ENCODE measurements around the gene LRRFIP1.

Gene LRRFIP1

DNA sequence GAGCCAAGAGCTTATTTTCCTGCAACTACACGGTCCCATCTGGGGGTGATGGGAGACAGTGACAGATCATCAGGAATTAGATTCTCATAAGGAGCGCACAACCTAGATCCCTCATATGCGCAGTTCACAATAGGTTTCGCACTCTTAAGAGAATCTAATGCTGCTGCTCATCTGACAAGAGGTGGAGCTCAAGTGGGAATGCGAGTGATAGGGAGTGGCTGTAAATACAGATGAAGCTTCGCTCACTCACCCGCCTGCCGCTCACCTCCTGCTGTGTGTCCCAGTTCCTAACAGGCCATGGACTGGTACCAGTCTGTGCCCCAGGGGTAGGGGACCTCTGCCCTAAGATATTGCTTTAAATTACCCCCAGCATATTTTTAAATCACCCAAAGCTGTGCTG, 10.8 kb downstream of the LRRFIP1 start:
- TF ChIP-seq, protein P1, sequence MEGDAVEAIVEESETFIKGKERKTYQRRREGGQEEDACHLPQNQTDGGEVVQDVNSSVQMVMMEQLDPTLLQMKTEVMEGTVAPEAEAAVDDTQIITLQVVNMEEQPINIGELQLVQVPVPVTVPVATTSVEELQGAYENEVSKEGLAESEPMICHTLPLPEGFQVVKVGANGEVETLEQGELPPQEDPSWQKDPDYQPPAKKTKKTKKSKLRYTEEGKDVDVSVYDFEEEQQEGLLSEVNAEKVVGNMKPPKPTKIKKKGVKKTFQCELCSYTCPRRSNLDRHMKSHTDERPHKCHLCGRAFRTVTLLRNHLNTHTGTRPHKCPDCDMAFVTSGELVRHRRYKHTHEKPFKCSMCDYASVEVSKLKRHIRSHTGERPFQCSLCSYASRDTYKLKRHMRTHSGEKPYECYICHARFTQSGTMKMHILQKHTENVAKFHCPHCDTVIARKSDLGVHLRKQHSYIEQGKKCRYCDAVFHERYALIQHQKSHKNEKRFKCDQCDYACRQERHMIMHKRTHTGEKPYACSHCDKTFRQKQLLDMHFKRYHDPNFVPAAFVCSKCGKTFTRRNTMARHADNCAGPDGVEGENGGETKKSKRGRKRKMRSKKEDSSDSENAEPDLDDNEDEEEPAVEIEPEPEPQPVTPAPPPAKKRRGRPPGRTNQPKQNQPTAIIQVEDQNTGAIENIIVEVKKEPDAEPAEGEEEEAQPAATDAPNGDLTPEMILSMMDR (IDR thresholded peaks at IDR 0.05; ENCODE audit: borderline replicate concordance, insufficient read depth, low read depth, low read length): no peak
- no peak overlapping the region for H3K4me3 ChIP-seq (ENCODE audit: low read depth, low read length)

DNA sequence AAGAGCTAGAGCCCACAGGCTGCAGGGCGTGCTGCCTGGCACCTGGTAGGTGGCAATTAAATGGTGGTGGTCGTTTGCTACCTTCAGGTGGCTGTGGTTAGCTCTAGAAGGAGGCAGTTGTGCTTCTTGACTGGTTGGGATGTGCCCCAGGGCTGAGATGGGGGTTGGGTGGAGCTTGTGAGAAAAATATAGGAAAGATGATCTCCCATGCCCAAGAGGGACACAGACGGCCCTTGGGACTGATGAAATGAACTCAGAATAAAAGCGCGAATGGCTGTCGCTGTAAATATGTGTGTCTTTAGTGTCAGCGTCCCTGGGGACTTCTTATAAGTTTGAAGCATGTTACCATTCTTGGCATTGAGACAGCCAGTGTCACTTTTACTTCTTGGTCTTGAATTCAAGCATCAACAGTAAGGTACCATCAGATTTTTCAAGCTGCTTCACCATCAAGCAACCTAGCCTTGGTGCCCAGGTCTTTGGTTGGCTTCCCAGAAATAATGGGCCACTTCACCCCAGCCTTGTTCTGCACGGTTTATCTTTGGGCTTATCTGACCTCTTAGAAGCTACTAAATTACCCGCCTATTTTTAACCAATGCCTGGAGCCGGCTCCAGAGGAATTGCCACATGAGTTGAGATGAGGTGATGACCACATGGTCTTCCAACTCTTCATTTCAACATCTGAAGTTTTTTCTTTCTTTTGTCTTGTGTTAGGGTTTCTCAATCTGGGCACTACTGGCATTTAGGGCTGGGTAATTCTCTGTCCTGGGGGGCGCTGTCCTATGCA, 11.9 kb downstream of the LRRFIP1 start:
- no peak overlapping the region for H3K4me3 ChIP-seq (ENCODE audit: low read depth, low read length)
- TF ChIP-seq, protein P1 (IDR thresholded peaks at IDR 0.05; ENCODE audit: borderline replicate concordance, insufficient read depth, low read depth, low read length): no peak

DNA sequence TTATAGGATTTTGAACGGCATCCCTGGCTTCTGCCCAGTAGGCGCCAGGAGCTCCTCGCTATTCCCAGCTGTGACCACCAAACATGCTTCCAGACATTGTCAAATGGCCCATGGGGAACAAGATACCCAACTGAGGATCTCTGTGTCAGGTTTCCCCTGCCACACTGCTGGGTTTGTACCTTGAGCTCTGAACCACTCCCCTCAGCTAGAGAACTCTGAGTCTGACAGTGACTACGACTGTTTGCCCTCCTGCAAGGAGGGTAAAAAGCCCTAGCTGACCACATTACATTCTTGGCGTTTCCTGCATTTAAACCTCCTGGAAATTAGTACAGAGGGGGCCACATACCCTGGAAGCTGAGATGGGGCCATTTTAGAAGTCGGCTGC, 12.4 kb downstream of the LRRFIP1 start:
- TF ChIP-seq, protein P1 (IDR thresholded peaks at IDR 0.05; ENCODE audit: borderline replicate concordance, insufficient read depth, low read depth, low read length): no peak
- H3K4me3 ChIP-seq (ENCODE audit: low read depth, low read length): no peak overlapping the region

DNA sequence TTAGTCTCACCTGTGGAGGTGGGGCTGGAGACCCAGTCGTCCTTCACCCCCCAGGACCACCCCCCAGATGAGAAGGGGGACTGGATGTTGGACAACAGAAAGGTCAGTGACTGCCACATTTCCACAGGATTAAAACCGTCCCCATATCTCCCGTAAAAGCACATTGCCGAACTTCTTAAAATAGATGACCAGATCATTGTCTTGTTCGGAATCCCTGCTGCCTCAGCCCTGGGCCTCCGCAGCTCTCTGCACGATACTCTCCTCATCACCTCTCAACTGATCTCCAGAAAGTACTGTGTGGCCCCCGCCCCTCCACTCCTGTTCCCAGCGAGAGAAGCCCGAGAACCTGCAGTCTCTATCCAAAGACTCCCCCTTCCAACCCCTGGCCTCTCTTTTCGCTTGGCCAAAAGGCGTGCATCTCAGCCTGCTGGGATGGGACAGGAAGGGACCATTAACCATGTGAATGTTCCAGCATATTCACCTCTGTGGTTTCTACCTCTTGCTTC, 13.2 kb downstream of the LRRFIP1 start:
- TF ChIP-seq, protein P1 (IDR thresholded peaks at IDR 0.05; ENCODE audit: borderline replicate concordance, insufficient read depth, low read depth, low read length): no peak
- H3K4me3 ChIP-seq (ENCODE audit: low read depth, low read length): no peak overlapping the region

DNA sequence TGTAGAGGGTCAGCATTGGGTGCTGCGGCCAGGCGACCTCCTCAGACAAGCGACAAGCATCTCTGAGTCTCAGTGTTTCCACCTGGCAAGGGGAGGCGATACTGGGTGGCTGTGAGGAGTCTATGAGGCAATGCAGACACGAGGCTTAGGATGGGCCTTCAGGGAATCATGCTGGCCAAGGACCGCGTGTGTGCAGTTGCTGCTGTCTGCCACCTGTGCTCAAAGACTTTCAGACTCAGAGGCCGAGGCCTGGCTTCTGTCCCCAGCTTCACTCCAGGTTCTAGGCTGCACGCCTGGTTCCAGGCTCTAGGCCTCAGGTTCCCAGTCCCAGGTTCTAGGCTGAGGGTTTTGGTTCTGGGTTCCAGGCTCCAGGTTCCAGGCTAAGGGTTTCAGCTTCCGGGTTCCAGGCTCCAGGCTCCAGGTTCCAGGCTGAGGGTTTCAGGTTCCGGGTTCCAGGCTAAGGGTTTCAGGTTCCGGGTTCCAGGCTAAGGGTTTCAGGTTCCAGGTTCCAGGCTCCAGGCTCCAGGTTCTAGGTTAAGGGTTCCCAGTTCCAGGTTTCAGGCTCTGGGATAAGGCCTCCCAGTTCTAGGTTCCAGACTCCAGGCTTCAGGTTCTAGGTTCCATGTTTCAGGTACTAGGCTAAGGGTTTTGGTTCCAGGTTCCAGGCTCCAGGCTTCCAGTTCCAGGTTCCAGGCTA, 14.8 kb downstream of the LRRFIP1 start:
- no peak overlapping the region for H3K4me3 ChIP-seq (ENCODE audit: low read depth, low read length)
- TF ChIP-seq, protein P1 (IDR thresholded peaks at IDR 0.05; ENCODE audit: borderline replicate concordance, insufficient read depth, low read depth, low read length): no peak

DNA sequence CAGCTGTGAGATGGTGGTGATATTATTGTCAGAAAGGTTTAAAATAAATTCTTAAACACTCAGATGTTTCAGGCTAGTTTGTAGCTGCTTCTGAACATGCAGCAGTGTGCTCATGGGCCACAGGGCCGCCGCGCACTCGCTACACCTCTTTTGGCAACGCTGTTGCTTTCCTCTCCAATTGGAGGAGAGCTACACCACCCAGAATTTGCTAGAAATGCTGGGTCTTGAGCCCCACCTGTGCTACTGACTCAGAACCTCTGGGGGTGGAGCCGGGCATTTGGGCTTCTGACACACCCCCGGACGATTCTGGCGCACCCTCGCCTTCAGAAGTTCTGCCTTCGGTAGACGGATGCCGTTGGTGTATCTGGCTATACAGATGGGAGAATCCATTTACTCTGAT, 15.7 kb downstream of the LRRFIP1 start:
- no peak overlapping the region for H3K4me3 ChIP-seq (ENCODE audit: low read depth, low read length)
- TF ChIP-seq, protein P1 (IDR thresholded peaks at IDR 0.05; ENCODE audit: borderline replicate concordance, insufficient read depth, low read depth, low read length): no peak

All from GM12875 (cell line).